ENCODE measurements around the gene SLC43A3.
"Not testable (repeated sequence)": the region's sequence is repeated elsewhere in the genome, so short reads cannot be mapped to it uniquely, and the experiment has no call there.

SLC43A3 gene

GRCh38 chr11:57456960-57457642 is 30.2 kb upstream of the SLC43A3 start:
- Histone ChIP-seq H3K27ac (ENCODE audit: poor library complexity, severe bottlenecking) (no peak overlapping the region), H3K4me1 (ENCODE audit: insufficient read depth, poor library complexity, severe bottlenecking) (no peaks in the 10 kb centered on the region), H3K36me3 (ENCODE audit: low read depth) (no peaks in the 10 kb centered on the region), H3K4me3 (ENCODE audit: severe bottlenecking) (no peak overlapping the region), H3K27me3 (ENCODE audit: insufficient read depth, poor library complexity, severe bottlenecking) (peaks cover 42% of the 10 kb centered on the region), H3K9me3 (ENCODE audit: severe bottlenecking) (no peaks in the 10 kb centered on the region)
- ATAC-seq (ENCODE audit: low read depth) (peak; percentile 68), DNase-seq (ENCODE audit: low spot score) (no peak)
- peak; percentile 93 for TF ChIP-seq CTCF (IDR thresholded peaks at IDR 0.05; ENCODE audit: poor library complexity, severe bottlenecking)

GRCh38 chr11:57453543-57454177 is 26.7 kb upstream of the SLC43A3 start:
- no peak for DNase-seq (ENCODE audit: low spot score)
- Histone ChIP-seq H3K27me3 (ENCODE audit: insufficient read depth, poor library complexity, severe bottlenecking) (peaks cover 16% of the 10 kb centered on the region), H3K4me1 (ENCODE audit: insufficient read depth, poor library complexity, severe bottlenecking) (no peaks in the 10 kb centered on the region), H3K9me3 (ENCODE audit: severe bottlenecking) (no peaks in the 10 kb centered on the region), H3K36me3 (ENCODE audit: low read depth) (no peaks in the 10 kb centered on the region), H3K4me3 (ENCODE audit: severe bottlenecking) (no peak overlapping the region), H3K27ac (ENCODE audit: poor library complexity, severe bottlenecking) (no peak overlapping the region)
- no peak for ATAC-seq (ENCODE audit: low read depth)
- TF ChIP-seq CTCF (IDR thresholded peaks at IDR 0.05; ENCODE audit: poor library complexity, severe bottlenecking), result no peak

- TF ChIP-seq CTCF (IDR thresholded peaks at IDR 0.05; ENCODE audit: poor library complexity, severe bottlenecking), result no peak
- H3K4me3 ChIP-seq (ENCODE audit: severe bottlenecking), result no peak overlapping the region
- no peaks in the 10 kb centered on the region for H3K4me1 ChIP-seq (ENCODE audit: insufficient read depth, poor library complexity, severe bottlenecking)
- no peaks in the 10 kb centered on the region for H3K9me3 ChIP-seq (ENCODE audit: severe bottlenecking)
- no peak for DNase-seq (ENCODE audit: low spot score)
- ATAC-seq (ENCODE audit: low read depth), result no peak
- H3K36me3 ChIP-seq (ENCODE audit: low read depth), result no peaks in the 10 kb centered on the region
- no peaks in the 10 kb centered on the region for H3K27me3 ChIP-seq (ENCODE audit: insufficient read depth, poor library complexity, severe bottlenecking)
- H3K27ac ChIP-seq (ENCODE audit: poor library complexity, severe bottlenecking), result no peak overlapping the region
Measured at GRCh38 chr11:57446055-57446454, 19.1 kb upstream of the SLC43A3 start.

- not testable (repeated sequence) for H3K27ac ChIP-seq (ENCODE audit: poor library complexity, severe bottlenecking); DNase-seq (ENCODE audit: low spot score); H3K4me1 ChIP-seq (ENCODE audit: insufficient read depth, poor library complexity, severe bottlenecking); H3K36me3 ChIP-seq (ENCODE audit: low read depth); H3K4me3 ChIP-seq (ENCODE audit: severe bottlenecking); H3K9me3 ChIP-seq (ENCODE audit: severe bottlenecking); ATAC-seq (ENCODE audit: low read depth); H3K27me3 ChIP-seq (ENCODE audit: insufficient read depth, poor library complexity, severe bottlenecking)
Measured at GRCh38 chr11:57445122-57445394, 18.1 kb upstream of the SLC43A3 start.

GRCh38 chr11:57444362-57445121 is 17.6 kb upstream of the SLC43A3 start:
- no peak overlapping the region for H3K4me3 ChIP-seq (ENCODE audit: severe bottlenecking)
- H3K27ac ChIP-seq (ENCODE audit: poor library complexity, severe bottlenecking), result no peak overlapping the region
- H3K36me3 ChIP-seq (ENCODE audit: low read depth), result no peaks in the 10 kb centered on the region
- peak; percentile 50; the same call in 1 of the 3 replicates for ATAC-seq (ENCODE audit: low read depth)
- DNase-seq (ENCODE audit: low spot score), result no peak
- H3K27me3 ChIP-seq (ENCODE audit: insufficient read depth, poor library complexity, severe bottlenecking), result no peaks in the 10 kb centered on the region
- no peaks in the 10 kb centered on the region for H3K9me3 ChIP-seq (ENCODE audit: severe bottlenecking)
- TF ChIP-seq CTCF (IDR thresholded peaks at IDR 0.05; ENCODE audit: poor library complexity, severe bottlenecking), result no peak
- no peaks in the 10 kb centered on the region for H3K4me1 ChIP-seq (ENCODE audit: insufficient read depth, poor library complexity, severe bottlenecking)
